Muscle of back (tissue), 13 donors: ENCODE data around the gene OS9. TPM values are rescaled to one million over a fixed set of nuclear protein-coding genes. Genes with fewer than 3 reads are reported as not detected.
"Not testable (repeated sequence)": the region's sequence is repeated elsewhere in the genome, so short reads cannot be mapped to it uniquely, and the experiment has no call there.

Experiments
- DNase-seq, 3 donors: peaks; one replicate each; pipeline versions ENCODE4 v3.0.0 to v3.0.0-alpha.2; 2013
- long read RNA-seq, 9 donors: transcript quantifications; one replicate each; lab custom pipeline, GENCODE V29; 2026
- polyA plus RNA-seq, 10 donors: library from polyadenylated mRNA; unstranded; fragments of 120-200 nt; gene quantifications; one replicate each; pipeline ENCODE4 v1.2.1, GENCODE V29; 2013; ENCODE audit not compliant: insufficient read length in 10 of 10

OS9 gene
- polyA plus RNA-seq = 100 to 1,000 TPM; 112 to 161 (median 121) TPM
- long read RNA-seq, donor 1, transcript OS9-216 (3 exons, 564 nt) = major isoform, 14 of 35 reads
- long read RNA-seq, donor 1, transcript OS9-202 (15 exons, 2,691 nt) = minor isoform, 7 of 35 reads
- long read RNA-seq, donor 1, transcript OS9-220 (14 exons, 2,135 nt) = minor isoform, 7 of 35 reads
- long read RNA-seq, donor 1, partial matches to known transcripts = 0 of 35 reads
- long read RNA-seq, donor 1, other reads (novel, unspliced or antisense) = 0 of 35 reads
- long read RNA-seq, donor 2, transcript OS9-202 (15 exons, 2,691 nt) = minor isoform, 6 of 36 reads
- long read RNA-seq, donor 2, transcript OS9-216 (3 exons, 564 nt) = major isoform, 8 of 36 reads
- long read RNA-seq, donor 2, partial matches to known transcripts = 14 of 36 reads
- long read RNA-seq, donor 2, other reads (novel, unspliced or antisense) = 0 of 36 reads
- long read RNA-seq, donor 3 = 0 reads
- long read RNA-seq, donor 4, transcript OS9-216 (3 exons, 564 nt) = major isoform, 8 of 18 reads
- long read RNA-seq, donor 4, partial matches to known transcripts = 0 of 18 reads
- long read RNA-seq, donor 4, other reads (novel, unspliced or antisense) = 0 of 18 reads
- long read RNA-seq, donor 5, transcript OS9-202 (15 exons, 2,691 nt) = minor isoform, 5 of 20 reads
- long read RNA-seq, donor 5, transcript OS9-216 (3 exons, 564 nt) = major isoform, 10 of 20 reads
- long read RNA-seq, donor 5, partial matches to known transcripts = 0 of 20 reads
- long read RNA-seq, donor 5, other reads (novel, unspliced or antisense) = 0 of 20 reads
- long read RNA-seq, donor 6, transcript OS9-220 (14 exons, 2,135 nt) = major isoform, 5 of 195 reads
- long read RNA-seq, donor 6, partial matches to known transcripts = 167 of 195 reads
- long read RNA-seq, donor 6, other reads (novel, unspliced or antisense) = 11 of 195 reads
- long read RNA-seq, donor 7, transcript OS9-220 (14 exons, 2,135 nt) = minor isoform, 5 of 34 reads
- long read RNA-seq, donor 7, transcript OS9-216 (3 exons, 564 nt) = major isoform, 7 of 34 reads
- long read RNA-seq, donor 7, transcript OS9-202 (15 exons, 2,691 nt) = minor isoform, 6 of 34 reads
- long read RNA-seq, donor 7, partial matches to known transcripts = 9 of 34 reads
- long read RNA-seq, donor 7, other reads (novel, unspliced or antisense) = 0 of 34 reads
- long read RNA-seq, donor 8, transcript OS9-216 (3 exons, 564 nt) = major isoform, 10 of 45 reads
- long read RNA-seq, donor 8, transcript OS9-220 (14 exons, 2,135 nt) = minor isoform, 5 of 45 reads
- long read RNA-seq, donor 8, partial matches to known transcripts = 24 of 45 reads
- long read RNA-seq, donor 8, other reads (novel, unspliced or antisense) = 0 of 45 reads
- long read RNA-seq, donor 9, partial matches to known transcripts = 0 of 1 reads
- long read RNA-seq, donor 9, other reads (novel, unspliced or antisense) = 0 of 1 reads

GRCh38 chr12:57693659-57694458 is at the start of gene OS9:
OS9 (plus strand) TSS chr12:57694132; CDS start chr12:57694162, 30 bp downstream.
- DNase-seq = peak; percentile 98 to 100 (median 99)

GRCh38 chr12:57645990-57646658 is 47.8 kb upstream of the OS9 start:
- not testable (repeated sequence) for DNase-seq

GRCh38 chr12:57646659-57647049 is 47.3 kb upstream of the OS9 start:
- DNase-seq = not testable (repeated sequence)

GRCh38 chr12:57654042-57654441 is 39.9 kb upstream of the OS9 start:
- no peak for DNase-seq

GRCh38 chr12:57655541-57656240 is 38.2 kb upstream of the OS9 start:
- no peak for DNase-seq

GRCh38 chr12:57656408-57656807 is 37.5 kb upstream of the OS9 start:
- not testable (repeated sequence) for DNase-seq

- DNase-seq = no peak
Measured at GRCh38 chr12:57657744-57658143, 36.2 kb upstream of the OS9 start.

GRCh38 chr12:57658890-57659289 is 35.0 kb upstream of the OS9 start:
- no peak for DNase-seq

- no peak for DNase-seq
Measured at GRCh38 chr12:57661376-57661775, 32.6 kb upstream of the OS9 start.

GRCh38 chr12:57665066-57665820 is 28.7 kb upstream of the OS9 start:
- not testable (repeated sequence) for DNase-seq

- DNase-seq = no peak
Measured at GRCh38 chr12:57666897-57667296, 27.0 kb upstream of the OS9 start.

- DNase-seq = not testable (repeated sequence)
Measured at GRCh38 chr12:57669691-57670090, 24.2 kb upstream of the OS9 start.

- not testable (repeated sequence) for DNase-seq
Measured at GRCh38 chr12:57671811-57672210, 22.1 kb upstream of the OS9 start.

- no peak for DNase-seq
Measured at GRCh38 chr12:57672801-57673200, 21.1 kb upstream of the OS9 start.

- DNase-seq = no peak
Measured at GRCh38 chr12:57674691-57675090, 19.2 kb upstream of the OS9 start.

GRCh38 chr12:57677947-57678346 is 16.0 kb upstream of the OS9 start:
- not testable (repeated sequence) for DNase-seq

- DNase-seq = no peak
Measured at GRCh38 chr12:57679697-57680096, 14.2 kb upstream of the OS9 start.

GRCh38 chr12:57687862-57688261 is 6.1 kb upstream of the OS9 start:
- DNase-seq = no peak

- no peak for DNase-seq
Measured at GRCh38 chr12:57688931-57689330, 5.0 kb upstream of the OS9 start.
